WTC11 (cell line): Measurements from ENCODE around the gene MTF1. TPM values are rescaled to one million over a fixed set of nuclear protein-coding genes. Genes with fewer than 3 reads are reported as not detected.

Source experiments
- ATAC-seq: fragments of 200-7000 bp; cut with Tn5 transposase; 2 replicates; pipeline ENCODE4 v1.10.0; 2021; ENCODE audit warnings: mild to moderate bottlenecking, moderate library complexity
- CTCF ChIA-PET: fragments of 300-600 bp; sonication (Branson Sonifier 250); formaldehyde crosslinking; loops from one replicate; lab custom pipeline; 2021; ENCODE audit warnings: antibody characterized with exemption; lab: Charles Lee
- POLR2A ChIA-PET: fragments of 350-600 bp; sonication (Branson Sonifier 250); formaldehyde crosslinking; loops from one replicate; lab custom pipeline; 2021; ENCODE audit warnings: antibody characterized with exemption; lab: Charles Lee
- DNase-seq: peaks from one replicate; pipeline ENCODE4 v3.0.0; 2021; ENCODE audit warnings: low spot score
- H3K27ac Mint-ChIP-seq: 2 replicates; pipeline ENCODE4 v1.8.0; 2021; ENCODE audit warnings: mixed read lengths
- H3K27me3 Mint-ChIP-seq: 2 replicates; pipeline ENCODE4 v1.8.0; 2021; ENCODE audit warnings: low read depth, mild to moderate bottlenecking, moderate library complexity, mixed read lengths
- H3K36me3 Mint-ChIP-seq: 2 replicates; pipeline ENCODE4 v1.8.0; 2021; ENCODE audit warnings: mixed read lengths
- H3K4me1 Mint-ChIP-seq: 2 replicates; pipeline ENCODE4 v1.8.0; 2022; ENCODE audit warnings: mixed read lengths
- H3K4me3 Mint-ChIP-seq: 2 replicates; pipeline ENCODE4 v1.8.0; 2021; ENCODE audit warnings: mild to moderate bottlenecking, moderate library complexity, mixed read lengths
- H3K9me3 Mint-ChIP-seq: 2 replicates; pipeline ENCODE4 v1.8.0; 2021; ENCODE audit warnings: mixed read lengths
- CBFB ChIP-seq: sonication (generic); formaldehyde crosslinking; IDR thresholded peaks from 2 replicates; pipeline ENCODE4 v1.8.1; 2022; ENCODE audit warnings: mild to moderate bottlenecking, low read depth, missing genetic modification reagents
- CDX4 ChIP-seq: fragments of 250-450 bp; sonication (Bioruptor Pico); IDR thresholded peaks from 2 replicates; pipeline ENCODE4 v1.9.0; 2021; ENCODE audit warnings: moderate library complexity, mild to moderate bottlenecking, inconsistent platforms, borderline replicate concordance
- ELF4 ChIP-seq: sonication (generic); formaldehyde crosslinking; IDR thresholded peaks from 2 replicates; pipeline ENCODE4 v1.8.1; 2022; ENCODE audit warnings: low read depth, mild to moderate bottlenecking, moderate library complexity, missing genetic modification reagents
- ERG ChIP-seq: fragments of 250-450 bp; sonication (Bioruptor Pico); IDR thresholded peaks from 2 replicates; pipeline ENCODE4 v1.8.0; 2021; ENCODE audit warnings: mild to moderate bottlenecking
- ETV6 ChIP-seq: sonication (generic); formaldehyde crosslinking; IDR thresholded peaks from 2 replicates; pipeline ENCODE4 v1.8.1; 2022; ENCODE audit warnings: mild to moderate bottlenecking, missing genetic modification reagents
- FOXK1 ChIP-seq: sonication (generic); formaldehyde crosslinking; IDR thresholded peaks from 2 replicates; pipeline ENCODE4 v1.8.0; 2022; ENCODE audit warnings: mild to moderate bottlenecking, moderate library complexity, missing genetic modification reagents
- JAZF1 ChIP-seq: fragments of 250-450 bp; sonication (Bioruptor Pico); IDR thresholded peaks from 2 replicates; pipeline ENCODE4 v1.9.0; 2021; ENCODE audit warnings: moderate library complexity, mild to moderate bottlenecking, inconsistent platforms
- JUN ChIP-seq: sonication (generic); formaldehyde crosslinking; IDR thresholded peaks from 2 replicates; pipeline ENCODE4 v1.8.0; 2023; ENCODE audit warnings: mild to moderate bottlenecking, missing genetic modification reagents
- MYBL2 ChIP-seq: sonication (generic); formaldehyde crosslinking; IDR thresholded peaks from 2 replicates; pipeline ENCODE4 v1.8.1; 2023; ENCODE audit warnings: mild to moderate bottlenecking, moderate library complexity, missing genetic modification reagents
- PRRX2 ChIP-seq: fragments of 250-450 bp; sonication (Bioruptor Pico); IDR thresholded peaks from 2 replicates; pipeline ENCODE4 v1.8.0; 2021; ENCODE audit warnings: mild to moderate bottlenecking
- SMAD3 ChIP-seq: sonication (generic); formaldehyde crosslinking; IDR thresholded peaks from 2 replicates; pipeline ENCODE4 v1.8.0; 2022; ENCODE audit warnings: missing genetic modification reagents, mild to moderate bottlenecking, borderline replicate concordance
- SMAD4 ChIP-seq: sonication (generic); formaldehyde crosslinking; IDR thresholded peaks from 2 replicates; pipeline ENCODE4 v1.8.0; 2022; ENCODE audit warnings: mild to moderate bottlenecking, missing genetic modification reagents
- STAT6 ChIP-seq: sonication (generic); formaldehyde crosslinking; conservative IDR thresholded peaks from 2 replicates; pipeline ENCODE4 v1.8.1; 2023; ENCODE audit warnings: mild to moderate bottlenecking, low read depth, missing genetic modification reagents, moderate library complexity
- TCF7 ChIP-seq: sonication (generic); formaldehyde crosslinking; IDR thresholded peaks from 2 replicates; pipeline ENCODE4 v1.8.0; 2022; ENCODE audit warnings: mild to moderate bottlenecking, low read depth, missing genetic modification reagents, moderate library complexity
- TEAD1 ChIP-seq: sonication (generic); formaldehyde crosslinking; IDR thresholded peaks from 2 replicates; pipeline ENCODE4 v1.8.0; 2022; ENCODE audit warnings: mild to moderate bottlenecking, missing genetic modification reagents
- ZBTB43 ChIP-seq: sonication (generic); formaldehyde crosslinking; IDR thresholded peaks from 2 replicates; pipeline ENCODE4 v1.8.1; 2023; ENCODE audit warnings: mild to moderate bottlenecking, missing genetic modification reagents
- ZMAT4 ChIP-seq: fragments of 250-450 bp; sonication (Bioruptor Pico); IDR thresholded peaks from 2 replicates; pipeline ENCODE4 v1.9.0; 2021; ENCODE audit warnings: mild to moderate bottlenecking
- ZNF121 ChIP-seq: sonication (generic); formaldehyde crosslinking; IDR thresholded peaks from 2 replicates; pipeline ENCODE4 v1.8.0; 2023; ENCODE audit warnings: missing genetic modification reagents
- ZNF263 ChIP-seq: sonication (generic); formaldehyde crosslinking; IDR thresholded peaks from 2 replicates; pipeline ENCODE4 v1.8.1; 2022; ENCODE audit warnings: low read depth, mild to moderate bottlenecking, moderate library complexity, missing genetic modification reagents
- ZNF317 ChIP-seq: sonication (generic); formaldehyde crosslinking; IDR thresholded peaks from 2 replicates; pipeline ENCODE4 v1.8.1; 2023; ENCODE audit warnings: low read depth, mild to moderate bottlenecking, moderate library complexity, missing genetic modification reagents, borderline replicate concordance
- ZNF425 ChIP-seq: fragments of 250-450 bp; sonication (Bioruptor Pico); conservative IDR thresholded peaks from 2 replicates; pipeline ENCODE4 v1.9.0; 2021; ENCODE audit warnings: mild to moderate bottlenecking
- ZNF671 ChIP-seq: fragments of 250-450 bp; sonication (Bioruptor Pico); IDR thresholded peaks from 2 replicates; pipeline ENCODE4 v1.8.0; 2021; ENCODE audit warnings: mild to moderate bottlenecking
- total RNA-seq: library from RNA; stranded (reverse); gene quantifications from 3 replicates; pipeline ENCODE4 v1.2.3, GENCODE V29; 2021

The MTF1 gene
- total RNA-seq, 1 experiment from 2014 or later = 12.2 TPM

- DNase-seq = no peak
- peak overlapping the region; percentile 24; the same call in 1 of the 2 replicates for H3K27ac Mint-ChIP-seq
- H3K27me3 Mint-ChIP-seq = no peaks in the 10 kb centered on the region
- POLR2A ChIA-PET = no interaction called here
- TF ChIP-seq FOXK1 (CRISPR knock-in tag) (no peak), SMAD3 (CRISPR knock-in tag) (no peak), CDX4 (CRISPR knock-in tag) (no peak), ZBTB43 (CRISPR knock-in tag) (no peak), ZNF671 (CRISPR knock-in tag) (no peak), ELF4 (CRISPR knock-in tag) (no peak), TEAD1 (CRISPR knock-in tag) (no peak), SMAD4 (CRISPR knock-in tag) (no peak), TCF7 (CRISPR knock-in tag) (no peak), CBFB (CRISPR knock-in tag) (no peak), ZNF121 (no peak), ZNF263 (no peak), PRRX2 (CRISPR knock-in tag) (no peak)
- no peaks in the 10 kb centered on the region for H3K36me3 Mint-ChIP-seq
- no peak for ATAC-seq
- H3K9me3 Mint-ChIP-seq = no peaks in the 10 kb centered on the region
- H3K4me3 Mint-ChIP-seq = no peak overlapping the region
- CTCF ChIA-PET = interaction anchor here (1.6 kb wide), 1 partner anchor 13 kb away, joined by 9 read pairs; the partner anchor contains the start of gene MTF1
- no peaks in the 10 kb centered on the region for H3K4me1 Mint-ChIP-seq
Measured at GRCh38 chr1:37846647-37847339, 12.6 kb downstream of the MTF1 start.

- ChIA-PET POLR2A (interaction anchor here (0.7 kb wide), 1 partner anchor 101 kb away, joined by 3 read pairs; the partner anchor contains the start of gene INPP5B), CTCF (interaction anchor here (0.7 to 1.6 kb wide), 2 partner anchors 14 to 331 kb away, joined by 3 to 9 read pairs; partner anchors contain the start of gene MTF1)
Measured at GRCh38 chr1:37845786-37846185, 13.6 kb downstream of the MTF1 start.

More at GRCh38 chr1:37845786-37846185, 13.6 kb downstream of the MTF1 start:
- no peak for ATAC-seq
- H3K27ac Mint-ChIP-seq = no peak overlapping the region
- no peaks in the 10 kb centered on the region for H3K27me3 Mint-ChIP-seq
- no peaks in the 10 kb centered on the region for H3K36me3 Mint-ChIP-seq
- no peak overlapping the region for H3K4me3 Mint-ChIP-seq
- H3K4me1 Mint-ChIP-seq = no peaks in the 10 kb centered on the region
- DNase-seq = no peak
- TF ChIP-seq ZMAT4 (CRISPR knock-in tag) = no peak
- TF ChIP-seq ERG = no peak
- TF ChIP-seq MYBL2 (CRISPR knock-in tag) = no peak
- TF ChIP-seq ZNF317 (CRISPR knock-in tag) = no peak
- no peak for TF ChIP-seq ZNF425 (CRISPR knock-in tag)
- no peak for TF ChIP-seq ETV6 (CRISPR knock-in tag)
- TF ChIP-seq JUN (CRISPR knock-in tag) = no peak
- no peak for TF ChIP-seq STAT6 (CRISPR knock-in tag)
- no peak for TF ChIP-seq JAZF1 (CRISPR knock-in tag)
- TF ChIP-seq, all 79 proteins: peak for 0
- H3K9me3 Mint-ChIP-seq = no peaks in the 10 kb centered on the region
